ENCODE data around the gene WDTC1.
"Not testable (repeated sequence)": the region's sequence is repeated elsewhere in the genome, so short reads cannot be mapped to it uniquely, and the experiment has no call there.

Gene WDTC1, protein sequence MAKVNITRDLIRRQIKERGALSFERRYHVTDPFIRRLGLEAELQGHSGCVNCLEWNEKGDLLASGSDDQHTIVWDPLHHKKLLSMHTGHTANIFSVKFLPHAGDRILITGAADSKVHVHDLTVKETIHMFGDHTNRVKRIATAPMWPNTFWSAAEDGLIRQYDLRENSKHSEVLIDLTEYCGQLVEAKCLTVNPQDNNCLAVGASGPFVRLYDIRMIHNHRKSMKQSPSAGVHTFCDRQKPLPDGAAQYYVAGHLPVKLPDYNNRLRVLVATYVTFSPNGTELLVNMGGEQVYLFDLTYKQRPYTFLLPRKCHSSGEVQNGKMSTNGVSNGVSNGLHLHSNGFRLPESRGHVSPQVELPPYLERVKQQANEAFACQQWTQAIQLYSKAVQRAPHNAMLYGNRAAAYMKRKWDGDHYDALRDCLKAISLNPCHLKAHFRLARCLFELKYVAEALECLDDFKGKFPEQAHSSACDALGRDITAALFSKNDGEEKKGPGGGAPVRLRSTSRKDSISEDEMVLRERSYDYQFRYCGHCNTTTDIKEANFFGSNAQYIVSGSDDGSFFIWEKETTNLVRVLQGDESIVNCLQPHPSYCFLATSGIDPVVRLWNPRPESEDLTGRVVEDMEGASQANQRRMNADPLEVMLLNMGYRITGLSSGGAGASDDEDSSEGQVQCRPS

GRCh38 chr1:27234049-27234882 is at the start of gene WDTC1:
Gene WDTC1 (plus strand): TSS chr1:27234632. CDS start chr1:27261055, 26,423 bp downstream.
- peak; percentile 97 for DNase-seq (ENCODE audit: low spot score)

- DNase-seq (ENCODE audit: low spot score) = not testable (repeated sequence)
Measured at GRCh38 chr1:27184665-27185064, 49.8 kb upstream of the WDTC1 start.

GRCh38 chr1:27192039-27192529 is 42.3 kb upstream of the WDTC1 start:
- DNase-seq (ENCODE audit: low spot score) = no peak

- no peak for DNase-seq (ENCODE audit: low spot score)
Measured at GRCh38 chr1:27193194-27193593, 41.2 kb upstream of the WDTC1 start.

GRCh38 chr1:27201295-27201694 is 33.1 kb upstream of the WDTC1 start:
- no peak for DNase-seq (ENCODE audit: low spot score)

DNA sequence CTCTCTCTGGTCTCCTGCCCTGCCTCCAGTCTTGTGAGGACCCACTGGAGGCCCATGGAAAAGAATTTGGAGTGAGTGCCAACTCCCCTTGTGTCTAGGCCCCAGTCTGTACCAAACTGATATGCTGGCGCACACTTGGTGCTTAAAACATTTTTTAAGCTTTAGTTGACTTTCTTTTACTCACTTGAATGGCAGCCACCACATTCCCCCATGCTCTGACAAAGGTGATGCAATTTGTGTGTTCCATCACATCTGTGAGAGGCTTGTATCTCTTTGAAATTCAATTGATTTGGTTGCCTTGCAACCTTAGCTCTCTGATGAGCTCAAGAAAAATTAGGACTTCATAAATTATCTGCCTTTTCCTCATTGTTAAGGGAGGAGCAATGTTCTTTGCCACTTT is 30.5 kb upstream of the WDTC1 start:
- DNase-seq (ENCODE audit: low spot score) = no peak

DNA sequence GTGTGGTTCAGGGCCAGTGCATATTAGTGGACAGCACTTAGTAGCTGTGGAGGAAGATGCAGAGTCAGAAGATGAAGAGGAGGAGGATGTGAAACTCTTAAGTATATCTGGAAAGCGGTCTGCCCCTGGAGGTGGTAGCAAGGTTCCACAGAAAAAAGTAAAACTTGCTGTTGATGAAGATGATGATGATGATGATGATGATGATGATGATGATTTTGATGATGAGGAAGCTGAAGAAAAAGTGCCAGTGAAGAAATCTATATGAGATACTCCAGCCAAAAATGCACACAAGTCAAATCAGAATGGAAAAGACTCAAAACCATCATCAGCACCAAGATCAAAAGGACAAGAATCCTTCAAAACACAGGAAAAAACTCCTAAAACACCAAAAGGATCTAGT is 27.2 kb upstream of the WDTC1 start:
- not testable (repeated sequence) for DNase-seq (ENCODE audit: low spot score)

GRCh38 chr1:27208143-27208850 is 26.1 kb upstream of the WDTC1 start:
- DNase-seq (ENCODE audit: low spot score) = not testable (repeated sequence)

DNA sequence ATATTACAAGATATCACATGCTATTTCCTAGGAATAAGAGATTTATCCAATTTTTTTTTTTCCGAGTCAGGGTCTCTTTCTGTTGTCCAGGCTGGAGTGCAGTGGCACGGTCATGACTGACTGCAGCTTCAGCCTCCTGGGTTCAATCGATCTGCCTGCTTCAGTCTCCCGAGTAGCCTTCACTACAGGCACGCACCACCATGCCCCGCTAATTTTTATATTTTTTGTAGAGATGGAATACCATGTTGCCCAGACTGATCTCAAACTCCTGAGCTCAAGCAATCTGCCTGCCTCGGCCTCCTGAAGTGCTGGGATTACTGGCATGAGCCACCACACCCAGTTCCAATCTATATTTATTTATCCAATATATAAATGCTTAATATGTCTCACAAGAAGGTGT is 18.0 kb upstream of the WDTC1 start:
- DNase-seq (ENCODE audit: low spot score) = no peak

DNA sequence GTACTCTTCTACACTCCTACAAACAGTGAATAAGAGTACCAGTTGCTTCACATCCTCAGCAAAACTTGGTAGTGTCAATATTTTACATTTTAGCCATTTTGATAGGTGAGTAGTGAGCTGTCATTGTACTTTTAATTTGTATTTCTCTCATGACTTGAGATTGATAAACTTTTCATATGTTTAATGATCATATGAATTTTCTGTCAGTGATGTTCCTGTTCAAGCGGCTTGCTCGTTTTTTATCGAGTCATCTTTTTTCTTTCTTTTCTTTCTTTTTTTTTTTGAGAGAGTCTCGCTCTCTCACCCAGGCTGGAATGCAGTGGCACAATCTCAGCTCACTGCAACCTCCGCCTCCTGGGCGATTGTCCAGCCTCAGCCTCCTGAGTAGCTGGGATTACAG is 17.0 kb upstream of the WDTC1 start:
- DNase-seq (ENCODE audit: low spot score) = no peak

GRCh38 chr1:27218736-27219135 is 15.7 kb upstream of the WDTC1 start:
- DNase-seq (ENCODE audit: low spot score) = no peak

DNA sequence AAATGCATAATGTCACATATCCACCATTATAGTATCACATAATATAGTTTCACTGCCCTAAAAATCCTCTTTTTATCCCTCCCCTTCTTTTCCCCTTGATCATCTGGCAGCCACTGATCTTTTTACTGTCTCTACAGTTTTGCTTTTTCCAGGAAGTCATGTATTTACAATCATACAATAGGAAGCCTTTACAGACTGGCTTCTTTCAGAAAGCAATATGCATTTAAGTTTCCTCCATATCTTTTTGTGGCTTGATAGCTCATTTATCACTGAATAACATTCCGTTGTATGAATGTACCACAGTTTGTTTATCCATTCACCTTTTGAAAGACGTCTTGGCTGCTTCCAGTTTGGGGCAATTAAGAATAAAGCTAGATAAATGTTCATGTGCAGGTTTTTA is 14.3 kb upstream of the WDTC1 start:
- DNase-seq (ENCODE audit: low spot score) = no peak

- DNase-seq (ENCODE audit: low spot score) = not testable (repeated sequence)
Measured at GRCh38 chr1:27220702-27221497, 13.5 kb upstream of the WDTC1 start.

- no peak for DNase-seq (ENCODE audit: low spot score)
Measured at GRCh38 chr1:27225621-27226020, 8.8 kb upstream of the WDTC1 start.

GRCh38 chr1:27227765-27228164 is 6.7 kb upstream of the WDTC1 start:
- no peak for DNase-seq (ENCODE audit: low spot score)

GRCh38 chr1:27233667-27234048 is 774 bp upstream of the WDTC1 start:
- DNase-seq (ENCODE audit: low spot score) = no peak

DNA sequence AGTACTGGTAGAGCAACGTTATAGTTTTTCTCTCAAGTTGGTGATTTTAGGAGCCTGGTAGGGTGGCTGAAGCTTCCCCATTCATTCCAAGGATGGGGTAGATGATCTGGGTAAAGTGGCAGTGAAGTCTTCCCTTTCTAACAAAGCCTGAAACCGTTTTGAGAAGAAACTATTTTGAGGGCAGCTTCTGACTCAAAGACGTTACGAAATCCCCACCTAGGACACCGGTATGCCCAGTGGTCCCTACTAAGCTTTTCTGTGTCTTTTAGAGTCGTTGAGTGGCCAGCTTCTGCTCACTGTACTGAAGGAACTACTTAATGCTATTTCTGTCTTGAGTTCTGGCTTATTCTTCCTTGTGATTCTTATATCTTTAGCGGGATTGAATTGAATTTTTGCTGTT is 1.4 kb downstream of the WDTC1 start:
- DNase-seq (ENCODE audit: low spot score) = no peak

GRCh38 chr1:27237112-27237511 is 2.7 kb downstream of the WDTC1 start:
- DNase-seq (ENCODE audit: low spot score) = no peak

- no peak for DNase-seq (ENCODE audit: low spot score)
Measured at GRCh38 chr1:27238032-27238431, 3.6 kb downstream of the WDTC1 start.

DNA sequence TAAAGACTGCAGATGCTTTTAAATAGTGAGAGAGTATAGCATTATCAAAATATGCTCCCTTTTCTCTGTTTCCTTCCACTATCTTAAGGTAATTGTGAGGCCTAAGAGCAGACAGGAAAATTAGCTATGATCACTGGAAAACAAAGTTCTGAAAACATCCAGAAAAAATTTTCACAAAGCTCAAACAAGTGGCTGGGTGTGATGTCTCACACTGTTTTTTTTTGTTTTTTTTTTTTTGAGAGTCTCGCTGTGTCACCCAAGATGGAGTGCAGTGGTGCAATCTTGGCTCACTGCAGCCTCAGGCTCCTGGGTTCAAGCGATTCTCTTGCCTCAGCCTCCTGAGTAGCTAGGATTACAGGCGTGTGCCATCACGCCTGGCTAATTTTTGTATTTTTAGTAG is 7.2 kb downstream of the WDTC1 start:
- no peak for DNase-seq (ENCODE audit: low spot score)

DNA sequence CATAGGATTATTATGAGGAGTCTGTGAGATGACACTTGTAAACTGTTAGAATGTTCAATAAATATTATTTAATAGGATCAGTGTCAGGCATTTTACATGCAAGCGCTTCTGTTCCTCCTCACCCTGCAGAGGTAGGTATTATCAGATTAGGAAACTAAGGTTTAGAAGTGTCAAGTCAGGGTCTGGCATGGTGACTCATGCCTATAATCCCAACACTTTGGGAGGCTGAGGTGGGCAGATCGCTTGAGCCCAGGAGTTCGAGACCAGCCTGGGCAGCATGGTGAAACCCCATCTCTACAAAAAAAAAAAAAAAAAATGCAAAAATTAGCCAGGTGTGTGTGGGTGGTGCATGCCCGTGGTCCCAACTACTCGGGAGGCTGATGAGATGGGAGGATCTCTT is 9.2 kb downstream of the WDTC1 start:
- DNase-seq (ENCODE audit: low spot score) = not testable (repeated sequence)

Measured in RKO (cell line).